ENCODE data around the gene AFG3L2. TPM values are rescaled to one million over a fixed set of nuclear protein-coding genes. Genes with fewer than 3 reads are reported as not detected.

AFG3L2 gene
- total and polyA plus RNA-seq, 10 donors = 16.0 to 42.4 (median 33.9) TPM

DNA sequence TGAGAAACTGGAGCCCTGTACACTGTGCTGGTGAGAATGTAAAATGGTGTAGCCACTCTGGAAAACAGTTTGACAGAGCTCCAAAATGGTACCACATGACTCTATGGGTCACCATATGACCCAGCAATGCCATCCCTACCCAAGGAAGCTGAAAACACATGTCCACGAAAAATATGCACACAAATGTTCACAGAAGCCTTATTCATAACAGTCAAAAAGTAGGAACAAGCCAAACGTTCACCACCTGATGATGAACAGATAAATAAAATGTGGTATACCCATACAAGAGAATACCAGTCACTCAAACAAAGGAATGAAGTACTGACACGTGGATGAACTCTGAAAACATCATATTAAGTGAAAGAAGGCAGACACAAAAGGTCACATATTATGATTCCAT lies 4.6 kb downstream of the AFG3L2 start:
- 62 to 87% (median 68%) methylated on average over 3 of the region's 3 CpGs for WGBS, 5 donors
- TF ChIP-seq, protein P1, sequence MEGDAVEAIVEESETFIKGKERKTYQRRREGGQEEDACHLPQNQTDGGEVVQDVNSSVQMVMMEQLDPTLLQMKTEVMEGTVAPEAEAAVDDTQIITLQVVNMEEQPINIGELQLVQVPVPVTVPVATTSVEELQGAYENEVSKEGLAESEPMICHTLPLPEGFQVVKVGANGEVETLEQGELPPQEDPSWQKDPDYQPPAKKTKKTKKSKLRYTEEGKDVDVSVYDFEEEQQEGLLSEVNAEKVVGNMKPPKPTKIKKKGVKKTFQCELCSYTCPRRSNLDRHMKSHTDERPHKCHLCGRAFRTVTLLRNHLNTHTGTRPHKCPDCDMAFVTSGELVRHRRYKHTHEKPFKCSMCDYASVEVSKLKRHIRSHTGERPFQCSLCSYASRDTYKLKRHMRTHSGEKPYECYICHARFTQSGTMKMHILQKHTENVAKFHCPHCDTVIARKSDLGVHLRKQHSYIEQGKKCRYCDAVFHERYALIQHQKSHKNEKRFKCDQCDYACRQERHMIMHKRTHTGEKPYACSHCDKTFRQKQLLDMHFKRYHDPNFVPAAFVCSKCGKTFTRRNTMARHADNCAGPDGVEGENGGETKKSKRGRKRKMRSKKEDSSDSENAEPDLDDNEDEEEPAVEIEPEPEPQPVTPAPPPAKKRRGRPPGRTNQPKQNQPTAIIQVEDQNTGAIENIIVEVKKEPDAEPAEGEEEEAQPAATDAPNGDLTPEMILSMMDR (IDR thresholded peaks at IDR 0.05 in 8 of 11, conservative IDR thresholded peaks at IDR 0.05 in 3 of 11) = no peak
- no peak for TF ChIP-seq POLR2AphosphoS5 (IDR thresholded peaks at IDR 0.05)
- no peak for TF ChIP-seq POLR2A (IDR thresholded peaks at IDR 0.05)

DNA sequence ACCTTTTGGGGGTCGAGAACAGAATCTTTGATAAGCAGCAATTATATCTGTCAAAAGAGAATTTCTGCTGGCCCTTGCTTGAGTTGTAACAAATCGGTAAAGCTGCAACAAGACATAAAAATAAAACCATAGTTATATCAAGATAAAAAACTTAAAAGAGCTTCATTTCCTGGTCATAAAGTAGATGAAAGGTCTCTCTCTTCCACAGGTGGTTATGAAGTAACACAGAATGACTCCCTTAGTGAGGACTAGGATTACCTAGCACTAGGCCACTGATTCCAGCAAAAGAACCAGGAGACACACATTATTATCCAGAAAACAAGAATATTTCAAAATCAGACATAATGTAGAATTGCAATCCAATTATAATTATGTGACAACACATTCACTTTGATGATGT lies 5.4 kb downstream of the AFG3L2 start:
- intact Hi-C loops (cut with DNase I; ENCODE audit: low total_unique reads) = no loop called here
- Histone ChIP-seq H3K9me3 (no peaks in the 10 kb centered on the region), H3K4me3 (no peak overlapping the region), H3K4me1 (peaks cover 9 to 53% (median 33%) of the 10 kb centered on the region in 6 donors), H3K36me3 (peaks cover 0 to 45% (median 29%) of the 10 kb centered on the region in 6 donors), H3K27me3 (replicated peaks in 1 of 7) (no peaks in the 10 kb centered on the region), H3K27ac (no peak overlapping the region)
- no peak for DNase-seq
- WGBS, 5 donors = 81 to 91% (median 85%) methylated on average over 2 of the region's 2 CpGs
- TF ChIP-seq POLR2A (IDR thresholded peaks at IDR 0.05) (no peak), POLR2AphosphoS5 (IDR thresholded peaks at IDR 0.05) (no peak)
- TF ChIP-seq, protein P1 (IDR thresholded peaks at IDR 0.05 in 8 of 11, conservative IDR thresholded peaks at IDR 0.05 in 3 of 11) = no peak

More for the DNA sequence above, 4.6 kb downstream of the AFG3L2 start:
- Histone ChIP-seq H3K4me1 (peaks cover 9 to 55% (median 36%) of the 10 kb centered on the region in 6 donors), H3K27ac (no peak overlapping the region), H3K36me3 (peaks cover 0 to 37% (median 21%) of the 10 kb centered on the region in 6 donors), H3K4me3 (no peak overlapping the region), H3K27me3 (replicated peaks in 1 of 7) (no peaks in the 10 kb centered on the region), H3K9me3 (no peaks in the 10 kb centered on the region)
- intact Hi-C loops (cut with DNase I; ENCODE audit: low total_unique reads) = no loop called here
- DNase-seq = no peak

DNA sequence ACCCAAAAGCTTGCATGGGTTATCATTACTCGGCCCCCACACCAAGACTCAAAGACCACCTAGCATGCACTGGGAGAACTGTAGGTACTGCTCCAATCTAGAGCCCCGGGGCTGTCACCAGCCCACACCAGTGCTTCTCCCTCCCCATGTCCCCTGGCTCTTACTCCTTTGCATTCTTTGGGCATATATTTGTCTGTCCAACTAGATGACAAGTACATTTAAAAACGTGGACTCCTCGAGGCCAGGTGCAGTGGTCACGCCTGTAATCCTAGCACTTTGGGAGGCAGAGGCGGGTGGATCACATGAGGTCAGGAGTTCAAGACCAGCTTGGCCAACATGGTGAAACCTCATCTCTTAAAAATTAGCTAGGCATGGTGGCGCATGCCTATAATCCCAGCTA lies 7.8 kb downstream of the AFG3L2 start:
- TF ChIP-seq POLR2A (IDR thresholded peaks at IDR 0.05) = no peak
- TF ChIP-seq, protein P1 (IDR thresholded peaks at IDR 0.05 in 8 of 11, conservative IDR thresholded peaks at IDR 0.05 in 3 of 11) = no peak
- no peak for TF ChIP-seq POLR2AphosphoS5 (IDR thresholded peaks at IDR 0.05)

DNA sequence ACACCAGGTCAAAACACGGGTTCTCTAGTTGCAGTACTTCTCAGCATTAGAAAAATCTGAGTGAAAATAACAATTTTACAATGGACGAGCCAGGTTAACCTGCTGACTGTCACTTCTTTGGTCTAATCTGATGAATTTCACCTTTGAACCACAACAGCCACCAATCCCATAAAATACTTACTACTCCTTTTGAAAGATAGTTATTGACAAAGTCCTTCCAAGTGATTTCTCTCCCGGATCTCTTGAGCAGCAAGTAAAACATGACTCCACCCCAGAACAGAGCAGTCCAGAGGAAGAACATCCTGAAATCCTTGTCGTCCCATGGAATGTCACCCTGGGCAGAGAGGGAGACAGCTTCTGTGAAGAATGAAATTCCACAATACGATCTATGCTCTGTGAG lies 10.2 kb downstream of the AFG3L2 start:
- peaks cover 8 to 93% (median 69%) of the 10 kb centered on the region in 6 donors for H3K36me3 ChIP-seq
- WGBS, 5 donors = 86 to 95% (median 92%) methylated on average over 5 of the region's 5 CpGs
- peaks cover 0 to 20% (median 2%) of the 10 kb centered on the region in 6 donors for H3K4me1 ChIP-seq
- no peaks in the 10 kb centered on the region for H3K9me3 ChIP-seq
- no peak overlapping the region for H3K27ac ChIP-seq
- no peak for DNase-seq
- H3K4me3 ChIP-seq = no peak overlapping the region
- TF ChIP-seq POLR2A (IDR thresholded peaks at IDR 0.05) (no peak), POLR2AphosphoS5 (IDR thresholded peaks at IDR 0.05) (no peak)
- TF ChIP-seq, protein P1 (IDR thresholded peaks at IDR 0.05 in 8 of 11, conservative IDR thresholded peaks at IDR 0.05 in 3 of 11) = no peak
- intact Hi-C loops (cut with DNase I; ENCODE audit: low total_unique reads) = no loop called here
- H3K27me3 ChIP-seq (replicated peaks in 1 of 7) = no peaks in the 10 kb centered on the region

More for the DNA sequence above, 7.8 kb downstream of the AFG3L2 start:
- 90 to 96% (median 92%) methylated on average over 7 of the region's 7 CpGs for WGBS, 5 donors
- Histone ChIP-seq H3K36me3 (peaks cover 4 to 69% (median 49%) of the 10 kb centered on the region in 6 donors), H3K27ac (no peak overlapping the region), H3K9me3 (no peaks in the 10 kb centered on the region), H3K27me3 (replicated peaks in 1 of 7) (no peaks in the 10 kb centered on the region), H3K4me1 (peaks cover 0 to 29% (median 15%) of the 10 kb centered on the region in 6 donors), H3K4me3 (no peak overlapping the region)
- intact Hi-C loops (cut with DNase I; ENCODE audit: low total_unique reads) = no loop called here
- DNase-seq = no peak

Data from spleen (tissue), 11 donors.